ENCODE data around the gene NMT1.

NMT1 gene

DNA sequence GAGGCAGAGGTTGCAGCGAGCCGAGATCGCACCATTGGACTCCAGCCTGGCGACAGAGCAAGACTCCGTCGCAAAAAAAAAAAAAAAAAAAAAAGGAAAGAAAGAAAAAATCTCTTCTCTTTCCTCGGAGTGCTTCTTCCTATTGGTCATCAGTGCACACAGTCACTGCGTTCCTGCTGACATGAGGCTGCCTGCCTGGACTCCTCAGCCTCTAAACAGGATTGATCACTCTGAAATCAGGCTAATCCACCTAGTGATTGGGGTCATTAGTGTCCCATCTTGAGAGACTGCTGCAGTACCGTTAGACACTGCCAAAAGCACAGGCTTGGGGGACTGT is 40.4 kb downstream of the NMT1 start:
- peak overlapping the region; percentile 81 for H3K9ac ChIP-seq (ENCODE audit: low read length)
- H3K36me3 ChIP-seq (ENCODE audit: control insufficient read depth, insufficient read depth, low read length, severe bottlenecking) = peaks cover 81% of the 10 kb centered on the region

DNA sequence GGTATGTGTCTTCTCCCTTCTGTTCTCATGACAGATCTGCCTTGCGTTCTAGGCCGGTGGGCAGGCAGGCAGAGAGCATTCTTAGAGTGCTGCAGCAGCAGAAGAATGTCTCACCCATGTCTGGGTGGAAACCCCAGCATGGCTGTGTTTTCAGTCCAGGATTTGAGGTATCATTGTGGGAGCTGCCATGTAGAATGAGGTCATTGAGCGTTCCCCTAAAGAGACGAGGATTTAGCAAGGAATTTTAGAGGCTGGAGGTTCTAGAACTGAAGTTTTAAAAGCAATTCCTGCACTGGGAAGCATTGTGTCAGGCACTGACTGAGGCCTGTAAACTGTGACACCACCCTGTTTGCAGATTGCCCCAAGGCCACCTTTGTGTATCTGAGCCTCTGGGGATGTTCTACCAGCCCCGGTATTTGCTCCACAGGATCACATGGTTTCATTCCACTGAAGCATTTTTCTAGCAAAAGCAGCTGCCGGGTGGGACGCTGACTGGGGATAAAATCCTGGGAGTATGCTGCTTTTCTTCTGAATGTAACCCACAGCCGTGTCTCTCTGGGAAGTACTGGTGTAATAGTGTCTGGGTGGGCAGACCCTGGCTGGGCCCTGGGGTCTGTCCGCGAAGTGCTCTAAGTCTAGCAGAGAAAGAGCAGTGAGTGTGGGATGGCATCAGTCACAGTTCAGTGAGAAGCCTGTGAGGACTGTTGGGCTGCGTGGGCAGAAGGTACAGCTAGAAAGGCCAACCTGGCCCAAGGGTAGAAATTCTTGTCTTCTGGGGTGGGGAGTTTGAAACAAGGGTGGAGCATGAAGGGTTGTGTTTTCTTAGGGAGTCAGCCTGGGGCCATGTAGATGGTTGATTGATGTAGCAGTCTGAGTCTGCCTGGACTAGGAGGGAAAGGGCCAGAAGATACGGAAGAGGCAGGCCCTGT is 41.0 kb downstream of the NMT1 start:
- Histone ChIP-seq H3K4me3 (ENCODE audit: low read length) (no peak overlapping the region), H3K4me1 (ENCODE audit: control insufficient read depth, insufficient read depth, low read length) (peaks cover 59% of the 10 kb centered on the region), H3K9ac (ENCODE audit: low read length) (peak overlapping the region; percentile 81), H3K27me3 (replicated peaks; ENCODE audit: control insufficient read depth, insufficient read depth, low read length) (no peaks in the 10 kb centered on the region), H3K9me3 (ENCODE audit: control insufficient read depth, low read length) (no peaks in the 10 kb centered on the region), H3K36me3 (ENCODE audit: control insufficient read depth, insufficient read depth, low read length, severe bottlenecking) (peaks cover 81% of the 10 kb centered on the region)
- DNase-seq (ENCODE audit: low read depth) = peak; percentile 78

More for the DNA sequence above, 40.4 kb downstream of the NMT1 start:
- Histone ChIP-seq H3K9me3 (ENCODE audit: control insufficient read depth, low read length) (no peaks in the 10 kb centered on the region), H3K27me3 (replicated peaks; ENCODE audit: control insufficient read depth, insufficient read depth, low read length) (no peaks in the 10 kb centered on the region), H3K4me1 (ENCODE audit: control insufficient read depth, insufficient read depth, low read length) (peaks cover 64% of the 10 kb centered on the region), H3K4me3 (ENCODE audit: low read length) (no peak overlapping the region)
- DNase-seq (ENCODE audit: low read depth) = no peak

DNA sequence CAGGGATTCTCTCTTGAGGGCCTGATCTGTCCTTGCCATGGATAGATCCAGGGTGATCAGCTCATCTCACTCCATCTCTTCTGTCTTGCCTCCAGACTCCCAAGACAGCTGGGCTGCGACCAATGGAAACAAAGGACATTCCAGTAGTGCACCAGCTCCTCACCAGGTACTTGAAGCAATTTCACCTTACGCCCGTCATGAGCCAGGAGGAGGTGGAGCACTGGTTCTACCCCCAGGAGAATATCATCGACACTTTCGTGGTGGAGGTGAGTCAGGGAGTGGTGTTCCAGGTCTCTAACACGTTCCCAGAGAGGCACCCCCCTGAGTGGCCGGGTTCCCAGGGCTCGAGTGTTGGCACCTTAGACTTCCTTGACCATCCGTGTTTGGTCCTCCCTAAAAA is 41.7 kb downstream of the NMT1 start:
- Histone ChIP-seq H3K4me3 (ENCODE audit: low read length) (no peak overlapping the region), H3K9me3 (ENCODE audit: control insufficient read depth, low read length) (no peaks in the 10 kb centered on the region), H3K4me1 (ENCODE audit: control insufficient read depth, insufficient read depth, low read length) (peaks cover 52% of the 10 kb centered on the region), H3K36me3 (ENCODE audit: control insufficient read depth, insufficient read depth, low read length, severe bottlenecking) (peaks cover 81% of the 10 kb centered on the region), H3K27me3 (replicated peaks; ENCODE audit: control insufficient read depth, insufficient read depth, low read length) (no peaks in the 10 kb centered on the region), H3K9ac (ENCODE audit: low read length) (peak overlapping the region; percentile 81)
- DNase-seq (ENCODE audit: low read depth) = no peak

DNA sequence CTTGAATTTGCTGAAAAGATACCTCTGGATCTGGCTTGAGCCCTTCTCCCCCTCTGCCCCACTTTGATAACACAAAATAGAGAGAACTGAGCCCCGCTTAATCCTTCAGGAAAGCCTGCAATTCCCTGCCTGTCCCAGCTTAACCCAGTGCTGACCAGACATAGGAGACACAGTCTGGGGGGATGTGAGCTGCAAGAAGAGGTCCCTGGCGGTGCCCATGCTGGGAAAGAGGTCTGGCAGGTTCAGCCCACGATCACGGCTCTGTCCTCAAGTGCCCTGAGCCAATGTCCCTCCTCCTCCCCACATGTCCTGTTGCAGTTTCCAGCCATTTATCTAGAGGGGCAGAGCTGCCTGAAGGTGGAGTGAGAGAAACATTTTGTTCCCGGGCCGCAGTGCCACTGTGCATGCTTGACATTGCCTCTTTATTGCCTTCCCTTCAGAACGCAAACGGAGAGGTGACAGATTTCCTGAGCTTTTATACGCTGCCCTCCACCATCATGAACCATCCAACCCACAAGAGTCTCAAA is 42.2 kb downstream of the NMT1 start:
- Histone ChIP-seq H3K36me3 (ENCODE audit: control insufficient read depth, insufficient read depth, low read length, severe bottlenecking) (peaks cover 81% of the 10 kb centered on the region), H3K27me3 (replicated peaks; ENCODE audit: control insufficient read depth, insufficient read depth, low read length) (no peaks in the 10 kb centered on the region), H3K9ac (ENCODE audit: low read length) (peak overlapping the region; percentile 29), H3K9me3 (ENCODE audit: control insufficient read depth, low read length) (no peaks in the 10 kb centered on the region), H3K4me3 (ENCODE audit: low read length) (no peak overlapping the region), H3K4me1 (ENCODE audit: control insufficient read depth, insufficient read depth, low read length) (peaks cover 47% of the 10 kb centered on the region)
- DNase-seq (ENCODE audit: low read depth) = no peak

DNA sequence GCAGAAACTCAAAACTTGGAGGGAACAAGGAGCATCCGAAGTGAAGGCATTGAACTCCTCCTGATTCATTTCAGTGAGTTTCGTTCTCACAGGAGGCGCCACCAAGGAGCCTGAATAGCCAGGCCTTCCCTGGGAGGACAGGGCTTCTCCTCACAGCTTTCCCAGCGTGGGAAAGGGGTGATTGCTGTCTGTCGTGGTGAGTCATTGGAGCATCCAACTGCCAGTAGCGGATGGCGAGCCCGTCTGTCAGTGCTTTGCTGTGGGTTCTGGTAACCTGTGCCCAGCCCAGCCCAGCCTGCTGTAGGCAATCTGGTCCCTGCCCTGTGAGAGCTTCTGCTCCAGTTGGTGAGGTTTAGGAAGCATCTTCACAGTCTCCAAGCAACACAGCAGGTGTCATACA is 42.9 kb downstream of the NMT1 start:
- Histone ChIP-seq H3K9me3 (ENCODE audit: control insufficient read depth, low read length) (no peaks in the 10 kb centered on the region), H3K4me3 (ENCODE audit: low read length) (no peak overlapping the region), H3K9ac (ENCODE audit: low read length) (no peak overlapping the region), H3K4me1 (ENCODE audit: control insufficient read depth, insufficient read depth, low read length) (peaks cover 41% of the 10 kb centered on the region), H3K36me3 (ENCODE audit: control insufficient read depth, insufficient read depth, low read length, severe bottlenecking) (peaks cover 84% of the 10 kb centered on the region), H3K27me3 (replicated peaks; ENCODE audit: control insufficient read depth, insufficient read depth, low read length) (no peaks in the 10 kb centered on the region)
- no peak for DNase-seq (ENCODE audit: low read depth)

DNA sequence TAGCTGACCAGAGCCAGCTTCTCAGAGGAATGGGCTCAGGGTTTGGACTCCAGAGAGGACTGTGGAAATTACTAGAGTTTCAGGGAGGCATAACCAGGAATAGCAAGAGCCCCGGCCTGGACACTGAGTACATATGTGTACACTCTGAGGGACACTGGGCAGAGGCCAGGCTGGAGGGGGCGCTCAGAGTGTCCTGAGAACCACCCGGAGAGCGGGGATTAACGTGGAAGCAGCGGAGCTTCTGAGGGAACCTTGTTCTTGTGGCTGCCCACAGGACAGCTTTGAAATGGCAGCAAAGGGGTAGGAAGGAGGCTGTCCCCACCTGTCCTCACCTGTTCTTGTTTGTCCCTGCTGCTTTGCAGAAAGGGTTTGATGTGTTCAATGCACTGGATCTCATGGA is 43.4 kb downstream of the NMT1 start:
- Histone ChIP-seq H3K9me3 (ENCODE audit: control insufficient read depth, low read length) (no peaks in the 10 kb centered on the region), H3K27me3 (replicated peaks; ENCODE audit: control insufficient read depth, insufficient read depth, low read length) (no peaks in the 10 kb centered on the region), H3K9ac (ENCODE audit: low read length) (no peak overlapping the region), H3K4me1 (ENCODE audit: control insufficient read depth, insufficient read depth, low read length) (peaks cover 41% of the 10 kb centered on the region), H3K36me3 (ENCODE audit: control insufficient read depth, insufficient read depth, low read length, severe bottlenecking) (peaks cover 82% of the 10 kb centered on the region), H3K4me3 (ENCODE audit: low read length) (no peak overlapping the region)
- no peak for DNase-seq (ENCODE audit: low read depth)

DNA sequence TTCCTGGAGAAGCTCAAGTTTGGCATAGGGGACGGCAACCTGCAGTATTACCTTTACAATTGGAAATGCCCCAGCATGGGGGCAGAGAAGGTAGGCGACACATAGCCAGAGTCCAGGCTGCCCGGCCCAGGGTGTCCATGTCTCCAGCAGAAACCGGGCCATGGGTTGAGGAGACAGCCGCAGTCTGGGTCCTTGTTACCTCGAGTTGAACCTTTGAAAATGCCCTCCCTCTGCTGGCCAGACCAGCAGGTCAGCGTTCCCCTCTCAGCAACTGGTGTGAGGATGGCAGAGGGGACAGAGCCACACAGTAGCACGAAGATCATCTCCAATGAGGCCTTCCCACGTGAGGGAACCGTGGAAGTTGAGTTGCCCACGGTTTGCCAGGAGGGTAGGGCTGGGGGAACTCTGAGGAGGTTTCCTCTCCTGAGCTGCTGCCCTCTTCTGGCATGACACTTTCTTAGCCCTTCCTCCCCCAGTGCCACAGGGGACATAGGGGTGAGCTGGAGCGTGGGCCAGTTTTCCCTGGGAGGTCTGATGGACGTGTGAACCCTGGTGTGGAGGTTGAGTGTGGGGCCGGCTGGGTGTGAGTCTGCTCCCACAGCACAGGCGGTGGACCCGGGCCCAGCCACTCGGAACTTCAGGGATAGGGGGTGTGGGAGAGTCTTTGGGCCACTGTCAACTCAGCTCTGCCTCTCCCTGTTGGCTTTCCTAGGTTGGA is 43.9 kb downstream of the NMT1 start:
- no peak overlapping the region for H3K4me3 ChIP-seq (ENCODE audit: low read length)
- H3K9me3 ChIP-seq (ENCODE audit: control insufficient read depth, low read length) = no peaks in the 10 kb centered on the region
- peak overlapping the region; percentile 29 for H3K9ac ChIP-seq (ENCODE audit: low read length)
- peaks cover 77% of the 10 kb centered on the region for H3K36me3 ChIP-seq (ENCODE audit: control insufficient read depth, insufficient read depth, low read length, severe bottlenecking)
- DNase-seq (ENCODE audit: low read depth) = no peak
- H3K27me3 ChIP-seq (replicated peaks; ENCODE audit: control insufficient read depth, insufficient read depth, low read length) = no peaks in the 10 kb centered on the region
- peaks cover 41% of the 10 kb centered on the region for H3K4me1 ChIP-seq (ENCODE audit: control insufficient read depth, insufficient read depth, low read length)

DNA sequence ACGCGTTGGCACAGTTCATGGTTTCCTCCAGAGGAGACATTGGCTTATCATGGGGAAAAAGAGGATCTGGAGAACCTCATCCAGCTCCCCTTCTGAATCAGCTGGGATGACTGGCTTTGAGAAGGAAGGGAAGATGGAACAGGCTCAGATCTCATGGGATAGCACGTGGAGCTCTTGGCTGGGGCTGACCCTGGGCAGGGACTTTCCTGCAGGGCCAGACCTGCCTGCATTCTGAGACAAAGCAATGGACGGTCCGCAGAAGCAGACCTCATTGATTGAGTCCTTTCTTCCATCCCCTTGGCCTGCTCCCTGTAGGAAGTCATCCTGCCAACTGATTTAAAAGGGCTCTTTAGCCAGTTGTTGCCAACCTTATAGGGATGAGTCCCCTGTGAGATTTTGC is 45.0 kb downstream of the NMT1 start:
- H3K36me3 ChIP-seq (ENCODE audit: control insufficient read depth, insufficient read depth, low read length, severe bottlenecking) = peaks cover 76% of the 10 kb centered on the region
- peak overlapping the region; percentile 28 for H3K9ac ChIP-seq (ENCODE audit: low read length)
- no peak overlapping the region for H3K4me3 ChIP-seq (ENCODE audit: low read length)
- no peaks in the 10 kb centered on the region for H3K27me3 ChIP-seq (replicated peaks; ENCODE audit: control insufficient read depth, insufficient read depth, low read length)
- no peaks in the 10 kb centered on the region for H3K9me3 ChIP-seq (ENCODE audit: control insufficient read depth, low read length)
- DNase-seq (ENCODE audit: low read depth) = no peak
- peaks cover 49% of the 10 kb centered on the region for H3K4me1 ChIP-seq (ENCODE audit: control insufficient read depth, insufficient read depth, low read length)

DNA sequence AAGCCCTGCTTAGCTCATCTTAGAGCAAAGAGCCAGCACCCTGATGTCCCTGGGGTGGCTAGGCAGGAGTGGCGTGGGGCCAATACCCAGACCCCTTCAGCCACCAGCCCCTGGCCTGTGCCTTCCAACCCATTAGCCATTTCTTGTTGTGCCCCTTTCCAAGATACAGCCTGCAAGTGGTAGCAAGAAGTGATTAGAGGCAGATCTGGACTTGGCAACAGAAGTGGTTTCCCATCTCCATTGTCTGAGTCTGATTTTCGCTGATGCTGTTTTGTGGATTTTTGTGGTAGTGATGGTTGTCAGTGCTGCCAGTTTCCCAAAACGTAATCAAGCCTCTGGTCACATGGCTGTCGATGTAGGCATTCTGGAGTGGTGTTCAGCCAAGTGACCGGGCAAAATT is 45.5 kb downstream of the NMT1 start:
- Histone ChIP-seq H3K4me1 (ENCODE audit: control insufficient read depth, insufficient read depth, low read length) (peaks cover 49% of the 10 kb centered on the region), H3K4me3 (ENCODE audit: low read length) (no peak overlapping the region), H3K27me3 (replicated peaks; ENCODE audit: control insufficient read depth, insufficient read depth, low read length) (no peaks in the 10 kb centered on the region), H3K36me3 (ENCODE audit: control insufficient read depth, insufficient read depth, low read length, severe bottlenecking) (peaks cover 75% of the 10 kb centered on the region), H3K9me3 (ENCODE audit: control insufficient read depth, low read length) (no peaks in the 10 kb centered on the region), H3K9ac (ENCODE audit: low read length) (peak overlapping the region; percentile 28)
- DNase-seq (ENCODE audit: low read depth) = no peak

DNA sequence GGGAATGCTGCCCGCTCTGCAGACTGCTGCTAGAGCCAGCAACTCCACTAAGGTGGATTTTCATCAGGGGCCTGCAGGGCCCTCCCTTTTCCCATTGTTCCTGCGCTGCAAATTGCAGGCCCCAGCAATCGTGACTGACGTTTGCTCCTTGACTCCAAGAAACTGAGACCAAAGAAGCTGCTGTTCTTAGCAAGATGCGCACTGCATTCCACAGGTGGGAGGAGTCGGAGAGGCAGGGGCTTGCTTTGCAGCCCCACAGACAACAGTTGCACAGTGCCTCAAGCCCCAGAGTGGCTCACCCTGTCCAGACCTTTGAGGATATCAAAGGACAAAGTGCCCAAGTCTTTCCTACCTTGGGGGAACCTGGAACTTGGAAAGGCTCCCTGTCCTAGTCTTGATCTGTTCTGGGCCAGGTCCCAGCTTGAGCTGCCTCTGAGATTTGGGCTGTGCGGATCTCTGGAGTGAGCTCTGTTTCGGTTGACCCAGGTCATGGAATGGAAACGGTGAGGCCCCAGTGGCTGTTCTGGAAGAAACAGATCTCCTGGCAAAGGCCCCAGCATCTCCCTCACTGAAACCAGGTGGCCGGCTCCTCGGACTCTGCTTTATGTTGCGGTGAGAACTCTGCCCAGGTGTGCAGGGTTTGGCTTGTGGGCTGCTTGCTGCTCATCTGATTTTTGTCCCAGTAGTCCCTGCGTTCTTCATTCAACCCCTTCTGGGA is 46.3 kb downstream of the NMT1 start:
- no peaks in the 10 kb centered on the region for H3K27me3 ChIP-seq (replicated peaks; ENCODE audit: control insufficient read depth, insufficient read depth, low read length)
- no peak overlapping the region for H3K4me3 ChIP-seq (ENCODE audit: low read length)
- H3K9ac ChIP-seq (ENCODE audit: low read length) = no peak overlapping the region
- H3K9me3 ChIP-seq (ENCODE audit: control insufficient read depth, low read length) = no peaks in the 10 kb centered on the region
- H3K4me1 ChIP-seq (ENCODE audit: control insufficient read depth, insufficient read depth, low read length) = peaks cover 41% of the 10 kb centered on the region
- no peak for DNase-seq (ENCODE audit: low read depth)
- peaks cover 68% of the 10 kb centered on the region for H3K36me3 ChIP-seq (ENCODE audit: control insufficient read depth, insufficient read depth, low read length, severe bottlenecking)

DNA sequence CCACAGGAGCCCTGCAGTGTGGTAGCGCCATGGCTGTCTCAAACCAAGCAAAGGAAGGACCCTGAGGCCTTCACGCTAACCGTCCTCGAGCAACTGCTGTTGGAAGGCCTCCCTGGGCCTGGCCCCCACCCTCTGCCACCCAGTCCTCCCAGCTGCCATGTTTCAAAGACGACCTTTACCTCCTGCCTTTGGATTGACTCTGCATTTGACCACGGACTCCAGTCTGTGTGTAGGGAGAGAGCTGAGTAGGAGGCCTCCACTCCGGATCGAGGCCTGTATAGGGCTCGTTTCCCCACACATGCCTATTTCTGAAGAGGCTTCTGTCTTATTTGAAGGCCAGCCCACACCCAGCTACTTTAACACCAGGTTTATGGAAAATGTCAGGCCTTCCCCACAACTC is 46.9 kb downstream of the NMT1 start:
- no peak overlapping the region for H3K9ac ChIP-seq (ENCODE audit: low read length)
- DNase-seq (ENCODE audit: low read depth) = no peak
- no peaks in the 10 kb centered on the region for H3K9me3 ChIP-seq (ENCODE audit: control insufficient read depth, low read length)
- H3K27me3 ChIP-seq (replicated peaks; ENCODE audit: control insufficient read depth, insufficient read depth, low read length) = no peaks in the 10 kb centered on the region
- peaks cover 35% of the 10 kb centered on the region for H3K4me1 ChIP-seq (ENCODE audit: control insufficient read depth, insufficient read depth, low read length)
- H3K4me3 ChIP-seq (ENCODE audit: low read length) = no peak overlapping the region
- H3K36me3 ChIP-seq (ENCODE audit: control insufficient read depth, insufficient read depth, low read length, severe bottlenecking) = peaks cover 68% of the 10 kb centered on the region

All from adipocyte (in vitro differentiated cells).